NK-92 (cell line): ENCODE results near the gene SPEN.
"Not testable (repeated sequence)": the region's sequence is repeated elsewhere in the genome, so short reads cannot be mapped to it uniquely, and the experiment has no call there.

Experiments
- DNase-seq: peaks from one replicate; lab custom pipeline; 2025; ENCODE audit not compliant: unreplicated experiment; lab: John Stamatoyannopoulos, UW

The SPEN gene

DNA sequence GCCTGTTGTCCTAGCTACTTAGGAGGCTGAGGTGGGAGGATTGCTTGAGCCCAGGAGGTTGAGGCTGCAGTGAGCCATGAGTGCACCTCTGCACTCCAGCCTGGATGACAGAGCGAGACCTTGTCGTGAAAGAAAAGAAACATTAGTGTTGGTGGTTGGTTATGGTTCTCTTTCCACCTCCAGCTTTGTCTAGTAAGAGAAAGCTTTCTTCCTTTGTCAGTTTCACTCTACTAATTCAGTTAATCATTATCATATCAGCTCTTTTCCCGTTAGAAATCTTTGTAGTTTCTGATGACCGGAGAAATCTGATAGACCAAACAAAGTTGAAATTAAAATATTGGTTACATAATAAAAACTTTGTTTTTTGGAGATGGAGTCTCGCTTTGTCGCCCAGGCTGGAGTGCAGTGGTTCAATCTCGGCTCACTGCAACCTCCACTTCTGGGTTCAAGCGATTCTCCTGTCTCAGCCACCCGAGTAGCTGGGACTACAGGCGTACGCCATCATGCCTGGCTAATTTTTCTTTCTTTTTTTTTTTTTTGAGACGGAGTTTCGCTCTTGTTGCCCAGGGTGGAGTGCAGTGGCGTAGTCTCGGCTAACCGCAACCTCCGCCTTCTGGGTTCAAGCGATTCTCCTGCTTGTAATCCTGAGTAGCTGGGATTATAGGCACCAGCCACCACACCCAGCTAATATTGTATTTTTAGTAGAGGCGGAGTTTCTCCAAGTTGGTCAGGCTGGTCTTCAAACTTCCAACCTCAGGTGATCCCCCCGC is 49.5 kb downstream of the SPEN start:
- not testable (repeated sequence) for DNase-seq

- DNase-seq, result no peak
Observed at GRCh38 chr1:15899266-15899665, 51.8 kb downstream of the SPEN start.

GRCh38 chr1:15900662-15901279 is 53.3 kb downstream of the SPEN start:
- DNase-seq, result no peak

DNA sequence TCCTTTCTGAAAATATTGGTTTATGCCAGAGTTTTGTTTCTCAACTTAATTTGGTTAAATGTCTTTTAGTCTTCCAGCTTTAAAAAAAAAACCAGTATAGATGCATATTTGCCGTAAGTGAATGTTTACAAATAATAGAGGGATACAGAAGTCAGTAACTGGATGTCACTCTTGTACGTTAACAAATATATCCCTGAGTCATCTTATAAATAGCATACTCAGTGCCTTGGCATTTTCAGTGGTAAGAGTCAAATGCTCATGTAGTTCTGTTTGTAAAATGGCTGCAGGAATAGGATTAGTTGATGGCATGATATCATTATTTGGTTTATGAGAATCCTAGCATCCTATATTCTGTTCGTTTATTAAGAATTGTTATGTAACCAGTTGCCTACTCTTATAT is 55.4 kb downstream of the SPEN start:
- no peak for DNase-seq

GRCh38 chr1:15908597-15908996 is 61.1 kb downstream of the SPEN start:
- DNase-seq, result no peak

- no peak for DNase-seq
Observed at GRCh38 chr1:15911141-15911540, 63.6 kb downstream of the SPEN start.

GRCh38 chr1:15911927-15912326 is 64.4 kb downstream of the SPEN start:
- no peak for DNase-seq

GRCh38 chr1:15913607-15914006 is 66.1 kb downstream of the SPEN start:
- DNase-seq, result not testable (repeated sequence)

DNA sequence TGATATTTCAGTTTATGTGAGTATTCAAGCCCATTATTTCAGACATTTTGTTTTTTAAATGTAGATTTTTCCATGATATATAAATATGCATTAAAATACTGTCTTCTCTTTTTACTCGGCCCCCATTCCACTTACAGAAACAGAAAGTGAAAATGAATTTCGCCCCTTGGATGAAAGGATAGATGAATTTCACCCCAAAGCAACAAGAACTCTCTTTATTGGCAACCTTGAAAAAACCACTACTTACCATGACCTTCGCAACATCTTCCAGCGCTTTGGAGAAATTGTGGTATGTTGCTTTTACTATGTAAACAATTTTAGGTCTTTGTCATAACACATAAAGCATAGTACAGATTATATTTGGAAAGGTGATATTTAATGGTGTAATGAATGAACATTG is 68.5 kb downstream of the SPEN start:
- no peak for DNase-seq

- DNase-seq, result no peak
Observed at GRCh38 chr1:15916417-15916816, 68.9 kb downstream of the SPEN start.

- no peak for DNase-seq
Observed at GRCh38 chr1:15916916-15917315, 69.4 kb downstream of the SPEN start.

DNA sequence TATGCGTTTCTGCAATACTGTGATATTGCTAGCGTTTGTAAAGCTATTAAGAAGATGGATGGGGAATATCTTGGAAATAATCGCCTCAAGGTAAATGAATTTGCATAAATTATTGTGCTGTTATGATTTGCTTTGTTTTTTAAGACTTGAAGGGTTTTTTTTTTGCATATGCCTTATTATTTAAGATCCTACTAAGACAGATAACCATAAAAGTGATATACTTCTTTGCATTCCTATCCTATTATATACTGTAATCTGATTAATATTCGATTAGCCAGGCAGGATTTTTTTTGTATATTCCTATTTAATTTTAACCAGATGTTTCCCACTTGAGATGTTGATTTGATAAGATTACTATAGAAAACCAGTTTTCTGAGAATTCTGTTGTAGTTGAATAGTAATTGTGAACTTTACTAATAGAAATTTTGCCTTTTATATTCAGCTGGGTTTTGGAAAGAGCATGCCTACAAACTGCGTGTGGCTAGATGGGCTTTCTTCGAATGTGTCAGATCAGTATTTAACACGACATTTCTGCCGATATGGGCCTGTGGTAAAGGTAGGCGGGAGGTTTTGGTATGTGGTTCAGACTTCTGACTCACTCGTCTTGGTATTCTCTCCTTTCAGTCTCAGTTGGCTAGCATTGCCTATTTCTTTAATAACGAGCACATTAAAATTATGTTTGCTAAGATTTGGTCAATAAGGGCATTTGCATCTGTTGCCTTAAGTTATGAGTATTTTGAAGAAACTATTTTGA is 71.6 kb downstream of the SPEN start:
- no peak for DNase-seq

GRCh38 chr1:15923241-15923640 is 75.7 kb downstream of the SPEN start:
- DNase-seq, result no peak

- DNase-seq, result not testable (repeated sequence)
Observed at GRCh38 chr1:15926448-15926847, 78.9 kb downstream of the SPEN start.

DNA sequence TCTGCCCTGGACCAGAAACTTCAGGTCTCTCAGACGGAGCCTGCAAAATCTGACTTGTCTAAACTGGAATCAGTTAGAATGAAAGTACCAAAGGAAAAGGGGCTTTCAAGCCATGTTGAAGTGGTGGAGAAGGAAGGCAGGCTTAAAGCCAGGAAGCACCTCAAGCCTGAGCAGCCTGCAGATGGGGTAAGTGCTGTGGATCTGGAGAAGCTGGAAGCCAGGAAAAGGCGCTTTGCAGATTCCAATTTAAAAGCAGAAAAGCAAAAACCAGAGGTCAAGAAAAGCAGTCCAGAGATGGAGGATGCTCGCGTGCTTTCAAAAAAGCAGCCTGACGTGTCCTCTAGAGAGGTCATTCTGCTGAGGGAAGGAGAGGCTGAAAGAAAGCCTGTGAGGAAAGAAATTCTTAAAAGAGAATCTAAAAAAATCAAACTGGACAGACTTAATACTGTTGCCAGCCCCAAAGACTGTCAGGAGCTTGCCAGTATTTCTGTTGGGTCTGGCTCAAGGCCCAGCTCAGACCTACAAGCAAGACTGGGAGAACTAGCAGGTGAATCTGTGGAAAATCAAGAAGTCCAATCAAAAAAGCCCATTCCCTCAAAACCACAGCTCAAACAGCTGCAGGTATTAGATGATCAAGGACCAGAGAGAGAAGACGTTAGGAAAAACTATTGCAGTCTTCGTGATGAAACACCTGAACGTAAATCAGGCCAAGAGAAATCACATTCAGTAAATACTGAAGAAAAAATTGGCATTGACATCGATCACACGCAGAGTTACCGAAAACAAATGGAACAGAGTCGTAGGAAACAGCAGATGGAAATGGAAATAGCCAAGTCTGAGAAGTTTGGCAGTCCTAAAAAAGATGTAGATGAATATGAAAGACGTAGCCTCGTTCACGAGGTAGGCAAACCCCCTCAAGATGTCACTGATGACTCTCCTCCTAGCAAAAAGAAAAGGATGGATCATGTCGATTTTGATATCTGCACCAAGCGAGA is 81.8 kb downstream of the SPEN start:
- no peak for DNase-seq

DNA sequence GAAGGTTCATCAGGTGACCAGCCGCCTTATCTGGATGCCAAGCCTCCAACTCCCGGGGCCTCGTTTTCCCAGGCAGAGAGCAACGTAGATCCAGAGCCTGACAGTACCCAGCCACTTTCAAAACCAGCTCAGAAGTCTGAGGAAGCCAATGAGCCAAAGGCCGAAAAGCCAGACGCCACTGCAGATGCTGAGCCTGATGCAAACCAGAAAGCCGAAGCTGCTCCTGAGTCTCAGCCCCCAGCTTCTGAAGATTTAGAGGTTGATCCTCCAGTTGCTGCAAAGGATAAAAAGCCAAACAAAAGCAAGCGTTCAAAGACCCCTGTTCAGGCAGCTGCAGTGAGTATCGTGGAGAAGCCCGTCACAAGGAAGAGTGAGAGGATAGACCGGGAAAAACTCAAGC is 83.9 kb downstream of the SPEN start:
- DNase-seq, result no peak

GRCh38 chr1:15931884-15932283 is 84.4 kb downstream of the SPEN start:
- no peak for DNase-seq

- no peak for DNase-seq
Observed at GRCh38 chr1:15932612-15933011, 85.1 kb downstream of the SPEN start.

DNA sequence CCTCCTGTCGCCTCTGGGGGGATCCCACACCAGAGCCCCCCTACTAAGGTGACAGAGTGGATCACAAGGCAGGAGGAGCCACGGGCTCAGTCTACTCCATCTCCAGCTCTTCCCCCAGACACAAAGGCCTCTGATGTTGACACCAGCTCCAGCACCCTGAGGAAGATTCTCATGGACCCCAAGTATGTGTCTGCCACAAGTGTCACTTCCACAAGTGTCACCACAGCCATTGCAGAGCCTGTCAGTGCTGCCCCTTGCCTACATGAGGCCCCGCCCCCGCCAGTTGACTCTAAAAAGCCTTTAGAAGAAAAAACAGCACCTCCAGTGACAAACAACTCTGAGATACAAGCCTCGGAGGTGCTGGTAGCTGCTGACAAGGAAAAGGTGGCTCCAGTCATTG is 86.2 kb downstream of the SPEN start:
- DNase-seq, result no peak

DNA sequence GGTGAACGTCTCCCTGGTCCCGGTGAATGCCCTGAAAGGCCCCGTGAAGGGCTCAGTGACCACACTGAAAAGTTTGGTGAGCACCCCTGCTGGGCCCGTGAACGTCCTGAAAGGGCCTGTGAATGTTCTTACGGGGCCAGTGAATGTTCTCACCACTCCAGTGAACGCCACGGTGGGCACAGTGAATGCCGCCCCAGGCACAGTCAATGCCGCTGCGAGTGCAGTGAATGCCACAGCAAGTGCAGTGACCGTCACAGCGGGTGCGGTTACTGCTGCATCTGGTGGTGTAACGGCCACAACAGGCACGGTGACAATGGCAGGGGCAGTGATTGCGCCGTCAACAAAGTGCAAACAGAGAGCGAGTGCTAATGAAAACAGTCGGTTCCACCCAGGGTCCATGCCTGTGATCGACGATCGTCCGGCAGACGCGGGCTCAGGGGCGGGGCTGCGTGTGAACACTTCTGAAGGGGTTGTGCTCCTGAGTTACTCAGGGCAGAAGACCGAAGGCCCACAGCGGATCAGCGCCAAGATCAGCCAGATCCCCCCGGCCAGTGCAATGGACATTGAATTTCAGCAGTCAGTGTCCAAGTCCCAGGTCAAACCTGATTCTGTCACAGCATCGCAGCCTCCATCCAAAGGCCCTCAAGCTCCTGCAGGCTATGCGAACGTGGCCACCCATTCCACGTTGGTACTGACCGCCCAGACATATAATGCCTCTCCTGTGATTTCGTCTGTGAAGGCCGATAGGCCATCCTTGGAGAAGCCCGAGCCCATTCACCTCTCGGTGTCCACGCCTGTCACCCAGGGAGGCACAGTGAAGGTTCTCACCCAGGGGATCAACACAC is 86.9 kb downstream of the SPEN start:
- no peak for DNase-seq
